OCI-LY3 (cell line): ENCODE measurements around the gene SLC44A1.

Experiments
- EZH2phosphoT487 ChIP-seq: fragments of 200-600 bp; shearing (Covaris generic); IDR thresholded peaks from 2 replicates; pipeline ENCODE4 v1.6.1; 2018; ENCODE audit warnings: antibody characterized with exemption, mixed run types, low read depth
- TF ChIP-seq, protein P1 (sequence below): fragments of 200-600, 300-600 bp; sonication (generic); IDR thresholded peaks from 2 replicates; pipeline ENCODE4 v1.5.1; 2014; ENCODE audit warnings: antibody characterized with exemption, low read length, low read depth

- TF ChIP-seq, protein P1, sequence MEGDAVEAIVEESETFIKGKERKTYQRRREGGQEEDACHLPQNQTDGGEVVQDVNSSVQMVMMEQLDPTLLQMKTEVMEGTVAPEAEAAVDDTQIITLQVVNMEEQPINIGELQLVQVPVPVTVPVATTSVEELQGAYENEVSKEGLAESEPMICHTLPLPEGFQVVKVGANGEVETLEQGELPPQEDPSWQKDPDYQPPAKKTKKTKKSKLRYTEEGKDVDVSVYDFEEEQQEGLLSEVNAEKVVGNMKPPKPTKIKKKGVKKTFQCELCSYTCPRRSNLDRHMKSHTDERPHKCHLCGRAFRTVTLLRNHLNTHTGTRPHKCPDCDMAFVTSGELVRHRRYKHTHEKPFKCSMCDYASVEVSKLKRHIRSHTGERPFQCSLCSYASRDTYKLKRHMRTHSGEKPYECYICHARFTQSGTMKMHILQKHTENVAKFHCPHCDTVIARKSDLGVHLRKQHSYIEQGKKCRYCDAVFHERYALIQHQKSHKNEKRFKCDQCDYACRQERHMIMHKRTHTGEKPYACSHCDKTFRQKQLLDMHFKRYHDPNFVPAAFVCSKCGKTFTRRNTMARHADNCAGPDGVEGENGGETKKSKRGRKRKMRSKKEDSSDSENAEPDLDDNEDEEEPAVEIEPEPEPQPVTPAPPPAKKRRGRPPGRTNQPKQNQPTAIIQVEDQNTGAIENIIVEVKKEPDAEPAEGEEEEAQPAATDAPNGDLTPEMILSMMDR = no peak
- no peak for TF ChIP-seq EZH2phosphoT487
These were observed 61.4 kb downstream of the SLC44A1 start for GRCh38 chr9:105305856-105306255.
